ENCODE data around the gene CHKB.

CHKB gene

DNA sequence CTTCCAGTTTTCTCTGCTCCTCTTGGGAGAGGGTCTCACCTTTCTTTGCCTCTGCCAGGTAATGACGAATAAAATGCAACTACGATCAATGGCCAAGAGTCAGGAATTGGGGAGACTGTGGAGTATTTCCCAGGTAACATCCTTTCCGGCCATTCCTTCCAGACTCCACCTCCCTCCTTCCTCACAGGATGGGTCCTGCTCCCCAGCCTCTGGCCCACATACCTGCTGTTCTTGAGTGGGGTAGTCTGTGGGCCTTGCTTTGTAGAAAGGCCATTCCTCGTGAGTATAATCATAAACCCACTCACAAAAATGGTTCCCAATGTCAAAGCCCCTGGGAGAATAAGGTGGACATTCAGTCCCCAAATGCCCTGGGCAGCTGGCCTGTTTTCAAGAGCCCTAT is 2.9 kb downstream of the CHKB start:
- H3K27me3 Mint-ChIP-seq = no peaks in the 10 kb centered on the region
- H3K36me3 Mint-ChIP-seq (ENCODE audit: insufficient read depth) = peaks cover 26% of the 10 kb centered on the region
- H3K4me1 Mint-ChIP-seq (ENCODE audit: low read depth in 2 of 2) = peaks cover 5 to 15% of the 10 kb centered on the region in 2 donors
- ATAC-seq (replicated peaks) (no peak), DNase-seq (no peak)
- H3K27ac Mint-ChIP-seq = peak overlapping the region in 1 of 2 donors; percentile 69
- H3K9me3 Mint-ChIP-seq = no peaks in the 10 kb centered on the region
- H3K4me3 Mint-ChIP-seq = no peak overlapping the region

DNA sequence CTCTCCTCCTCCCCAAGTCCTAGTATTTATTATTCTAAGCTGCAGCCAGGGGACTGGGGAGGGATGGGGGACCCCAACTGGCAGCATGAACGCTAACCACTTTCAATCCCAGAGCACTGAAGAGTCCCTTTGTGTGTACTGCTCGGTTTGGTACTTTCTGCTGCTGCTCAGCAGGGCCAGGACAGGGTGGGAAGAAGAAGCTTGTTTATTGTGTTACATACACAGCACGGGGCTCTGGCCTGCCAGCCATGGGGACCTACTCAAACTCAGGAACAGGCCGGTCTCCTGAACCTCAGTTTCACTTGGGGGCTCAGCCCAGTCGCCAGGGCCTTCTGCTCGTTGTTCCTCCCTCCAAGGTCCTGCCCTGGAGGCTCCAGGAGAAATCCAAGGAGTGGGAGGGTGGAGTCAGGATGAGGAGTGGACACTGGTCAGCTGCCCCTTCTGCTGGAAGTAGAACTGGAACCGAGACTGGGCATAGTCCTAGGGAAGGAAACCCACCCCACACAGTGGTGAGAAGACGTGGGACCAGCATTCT is 3.8 kb downstream of the CHKB start:
- no peak for ATAC-seq (replicated peaks)
- Mint-ChIP-seq H3K4me3 (no peak overlapping the region), H3K36me3 (ENCODE audit: insufficient read depth) (peaks cover 26% of the 10 kb centered on the region), H3K27me3 (no peaks in the 10 kb centered on the region), H3K4me1 (ENCODE audit: low read depth in 2 of 2) (peaks cover 5 to 15% of the 10 kb centered on the region in 2 donors), H3K9me3 (no peaks in the 10 kb centered on the region), H3K27ac (no peak overlapping the region)
- DNase-seq = no peak

DNA sequence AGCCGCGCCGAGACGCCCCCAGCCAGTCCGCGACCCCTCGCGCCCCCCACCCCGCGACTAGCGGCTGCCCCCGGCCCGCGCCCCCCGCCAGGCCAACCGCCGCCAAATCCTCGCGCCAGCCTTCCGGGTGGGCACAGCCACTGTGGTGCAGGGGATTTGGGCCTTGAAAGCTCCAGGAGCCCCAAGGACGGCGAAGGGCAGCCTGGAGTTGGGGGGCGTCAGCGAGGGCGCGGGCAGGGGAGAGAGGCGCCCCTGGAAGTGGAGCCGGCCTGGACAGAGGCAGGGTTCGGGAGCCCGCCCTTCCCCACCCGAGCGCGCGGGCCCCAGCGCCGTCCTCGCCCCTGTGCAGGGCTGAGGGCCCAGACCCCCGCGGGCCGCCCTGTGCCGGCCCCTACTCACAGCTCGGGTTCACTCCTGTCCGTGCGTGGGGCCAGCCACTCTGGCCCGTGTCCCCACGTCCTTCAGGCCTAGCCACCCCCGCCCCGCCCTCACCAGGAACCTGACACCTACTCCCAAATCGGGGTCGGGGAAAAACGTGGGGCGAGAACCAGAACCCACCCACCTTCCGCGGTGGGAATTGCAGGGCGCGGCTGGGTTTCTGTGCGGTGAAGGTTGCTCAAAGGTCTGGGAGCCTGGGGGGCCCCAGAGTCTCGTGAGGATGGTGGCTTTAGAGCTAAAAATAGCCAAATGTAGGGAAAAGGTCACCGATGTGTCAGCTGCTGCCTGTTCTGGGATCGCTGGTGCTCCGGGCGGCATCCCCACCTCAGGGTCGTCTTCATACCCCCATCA is 4.5 kb downstream of the CHKB start, which contains the start of gene CPT1B:
CPT1B (minus strand) TSS at position 441 of the 789 bp plus-strand sequence. CDS start 512 bp downstream, outside the sequence.
- Mint-ChIP-seq H3K4me1 (ENCODE audit: low read depth in 2 of 2) (peaks cover 0 to 9% of the 10 kb centered on the region in 2 donors), H3K27ac (no peak within 1 kb of the TSS), H3K4me3 (no peak within 1 kb of the TSS), H3K9me3 (no peaks in the 10 kb centered on the region), H3K36me3 (ENCODE audit: insufficient read depth) (peaks cover 21% of the 10 kb centered on the region), H3K27me3 (no peaks in the 10 kb centered on the region)
- DNase-seq (no peak), ATAC-seq (replicated peaks) (no peak)

DNA sequence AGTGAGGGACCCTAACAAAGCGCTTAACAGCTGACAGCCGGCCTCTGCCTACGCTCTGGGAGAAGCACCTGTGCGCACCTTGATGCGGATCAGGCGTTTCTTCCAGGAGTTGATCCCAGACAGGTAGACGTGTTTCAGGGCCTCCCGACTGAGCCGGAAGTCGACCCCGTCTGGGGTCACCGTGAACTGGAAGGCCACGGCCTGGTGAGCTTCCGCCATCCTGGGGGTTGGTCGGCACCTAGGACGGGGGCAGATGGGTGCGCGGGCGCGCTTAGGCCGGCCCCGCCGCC is 5.0 kb downstream of the CHKB start:
- Mint-ChIP-seq H3K36me3 (ENCODE audit: insufficient read depth) (peaks cover 16% of the 10 kb centered on the region), H3K27me3 (no peaks in the 10 kb centered on the region), H3K9me3 (no peaks in the 10 kb centered on the region), H3K4me3 (no peak overlapping the region), H3K4me1 (ENCODE audit: low read depth in 2 of 2) (peaks cover 3 to 9% of the 10 kb centered on the region in 2 donors), H3K27ac (no peak overlapping the region)
- ATAC-seq (replicated peaks) = no peak
- DNase-seq = no peak

DNA sequence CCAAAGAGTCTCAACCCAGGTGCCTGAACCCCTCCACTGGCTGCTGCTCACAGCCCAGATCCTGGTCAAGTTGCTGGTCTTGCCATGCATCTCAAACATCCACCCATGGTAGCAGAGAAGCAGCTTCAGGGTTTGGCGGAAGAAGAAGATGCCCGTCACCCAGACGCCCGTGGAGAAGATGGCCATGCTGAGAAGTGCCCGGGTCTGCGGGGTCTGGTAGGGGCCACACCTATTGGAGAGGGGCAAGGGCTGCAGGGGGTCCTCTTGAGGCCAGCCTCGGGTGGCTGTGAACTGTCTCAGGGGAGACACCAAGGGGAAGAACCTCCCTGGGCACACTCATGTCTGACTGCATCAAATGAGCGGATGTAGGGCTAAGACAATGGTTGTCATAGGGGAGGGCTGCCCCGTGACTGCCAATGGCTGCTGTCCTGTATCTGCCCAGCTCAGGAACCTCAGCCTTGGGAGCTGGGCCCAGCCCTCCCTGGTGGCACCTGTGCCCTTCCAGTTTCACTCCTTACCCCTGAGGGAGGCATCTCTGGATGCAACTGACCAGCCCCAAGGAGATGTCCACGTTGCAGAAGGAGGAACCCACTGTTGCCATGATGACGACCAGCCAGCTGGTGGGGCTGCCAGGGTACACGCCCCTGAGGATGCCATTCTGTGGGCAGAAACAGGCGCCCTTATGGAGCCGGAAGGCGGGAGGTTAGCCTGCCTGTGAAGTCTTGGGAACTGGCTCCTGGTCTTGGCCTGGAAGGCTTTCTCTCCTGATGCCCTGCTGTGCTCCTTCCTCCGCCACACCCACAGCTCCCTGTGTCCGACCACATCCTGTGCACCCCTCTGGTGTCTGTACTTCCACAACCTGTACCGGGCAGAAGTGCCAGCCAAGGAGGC is 5.6 kb downstream of the CHKB start:
- Mint-ChIP-seq H3K27me3 (no peaks in the 10 kb centered on the region), H3K4me3 (no peak overlapping the region), H3K9me3 (no peaks in the 10 kb centered on the region), H3K4me1 (ENCODE audit: low read depth in 2 of 2) (peaks cover 4 to 9% of the 10 kb centered on the region in 2 donors), H3K27ac (no peak overlapping the region), H3K36me3 (ENCODE audit: insufficient read depth) (peaks cover 16% of the 10 kb centered on the region)
- DNase-seq (no peak), ATAC-seq (replicated peaks) (no peak)

DNA sequence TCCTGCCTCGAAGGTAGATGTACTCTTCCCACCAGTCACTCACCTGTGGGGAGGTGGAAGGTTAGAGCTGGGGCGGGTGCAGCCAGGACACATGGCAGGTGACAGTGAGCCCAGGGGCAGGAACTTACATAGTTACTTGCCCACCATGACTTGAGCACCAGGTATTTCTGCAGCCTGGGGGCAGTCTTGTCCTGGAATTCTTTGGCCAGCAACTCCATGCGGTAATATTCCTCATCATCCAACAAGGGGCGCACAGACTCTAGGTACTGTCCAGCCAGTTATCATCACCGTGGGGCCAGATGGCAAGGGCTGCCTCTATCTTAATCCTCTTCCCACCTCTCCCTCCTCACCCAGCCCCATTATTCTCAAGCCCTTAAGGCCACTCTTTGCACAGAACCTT is 6.6 kb downstream of the CHKB start:
- Mint-ChIP-seq H3K4me1 (ENCODE audit: low read depth in 2 of 2) (peaks cover 4% of the 10 kb centered on the region in 2 donors), H3K36me3 (ENCODE audit: insufficient read depth) (peaks cover 16% of the 10 kb centered on the region), H3K4me3 (no peak overlapping the region), H3K9me3 (no peaks in the 10 kb centered on the region), H3K27ac (no peak overlapping the region), H3K27me3 (no peaks in the 10 kb centered on the region)
- ATAC-seq (replicated peaks) (no peak), DNase-seq (no peak)

DNA sequence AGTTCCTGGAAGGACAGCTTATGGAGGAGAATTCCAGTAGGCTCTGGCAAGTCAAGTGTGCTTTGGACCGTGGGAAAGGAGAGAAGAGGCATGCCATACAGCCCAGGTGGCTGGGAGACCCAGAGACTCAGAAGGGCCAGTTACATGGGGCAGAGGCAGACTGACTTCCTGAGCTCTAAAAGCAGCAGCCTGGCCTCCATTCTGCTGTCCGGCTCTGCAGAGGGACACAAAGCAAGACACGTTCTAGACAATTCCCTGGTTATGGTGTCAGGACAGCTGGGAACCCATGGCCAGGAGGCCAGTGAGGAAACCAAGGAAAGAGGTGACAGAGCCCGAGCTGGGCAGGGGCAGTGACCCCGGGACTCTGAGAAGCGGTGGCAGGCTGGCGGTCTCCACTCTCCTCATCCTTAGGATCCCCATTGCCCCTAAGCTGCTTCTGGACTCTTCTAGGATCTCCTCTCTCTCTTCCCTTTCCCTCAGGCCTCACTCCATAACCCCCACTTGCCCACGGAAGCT is 7.2 kb downstream of the CHKB start:
- Mint-ChIP-seq H3K27ac (no peak overlapping the region), H3K27me3 (no peaks in the 10 kb centered on the region), H3K4me3 (no peak overlapping the region), H3K9me3 (no peaks in the 10 kb centered on the region), H3K36me3 (ENCODE audit: insufficient read depth) (peaks cover 17% of the 10 kb centered on the region), H3K4me1 (ENCODE audit: low read depth in 2 of 2) (peaks cover 4% of the 10 kb centered on the region in 2 donors)
- DNase-seq = no peak
- ATAC-seq (replicated peaks) = no peak

DNA sequence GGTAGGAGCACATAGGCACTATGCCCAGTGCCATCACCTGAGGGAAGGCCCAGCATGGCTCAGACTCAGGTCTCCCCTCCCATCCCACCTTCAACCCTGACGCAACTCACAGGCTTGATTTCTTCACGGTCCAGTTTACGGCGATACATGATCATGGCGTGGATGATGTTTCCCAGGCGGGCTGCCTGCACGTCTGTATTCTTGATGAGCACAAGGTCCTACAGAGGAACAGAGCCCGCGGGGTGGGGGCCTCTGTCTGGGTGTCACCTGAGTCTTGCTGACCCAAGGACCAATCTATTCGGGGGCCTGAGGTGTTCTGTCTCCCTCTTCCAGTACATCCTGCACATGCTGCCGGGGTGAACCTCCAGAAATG is 8.3 kb downstream of the CHKB start:
- peaks cover 3 to 4% of the 10 kb centered on the region in 2 donors for H3K4me1 Mint-ChIP-seq (ENCODE audit: low read depth in 2 of 2)

DNA sequence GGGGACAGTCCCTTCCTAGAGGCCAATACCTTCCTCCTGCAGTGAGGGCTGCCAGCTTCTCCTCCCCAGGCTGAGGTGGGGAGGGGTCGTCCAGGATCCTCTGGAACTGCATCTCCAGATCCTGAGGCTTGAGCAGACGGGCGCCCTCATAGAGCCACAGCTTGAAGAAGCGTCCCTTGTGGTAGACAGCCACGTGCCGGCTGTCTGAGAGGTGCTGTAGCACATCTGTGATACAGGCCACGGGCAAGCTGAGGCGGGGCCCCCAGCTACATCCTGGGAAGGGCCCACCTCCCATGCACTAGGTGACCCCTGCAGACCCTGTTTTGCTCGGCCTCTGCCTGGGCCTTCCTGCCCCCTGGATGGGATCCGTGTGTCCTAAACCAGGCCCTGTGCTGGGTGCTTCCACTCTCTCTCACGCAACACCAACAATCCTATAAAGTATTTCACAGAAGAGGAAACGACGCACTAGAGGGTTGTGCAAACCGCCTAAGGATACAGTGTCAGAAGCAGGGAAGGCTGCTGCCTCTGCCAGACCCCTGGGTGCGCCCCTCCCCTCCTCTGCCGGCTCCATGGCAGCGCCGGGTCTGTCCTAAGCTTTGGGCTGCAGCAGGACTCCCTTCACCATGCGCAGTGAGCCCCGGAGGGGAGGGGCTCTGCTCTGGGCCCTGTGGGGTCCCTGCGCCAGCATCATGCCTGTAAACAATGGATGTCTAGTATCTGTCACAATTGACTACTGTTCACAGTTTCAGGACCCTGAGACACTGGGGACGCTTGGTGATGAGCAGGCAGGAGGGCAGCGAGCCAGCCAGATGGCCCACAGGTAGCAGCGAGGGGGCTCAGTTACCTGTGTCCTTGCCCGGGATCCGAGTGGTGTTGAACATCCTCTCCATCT is 8.9 kb downstream of the CHKB start:
- Mint-ChIP-seq H3K4me1 (ENCODE audit: low read depth in 2 of 2) (peaks cover 3 to 4% of the 10 kb centered on the region in 2 donors), H3K4me3 (no peak overlapping the region), H3K27me3 (no peaks in the 10 kb centered on the region), H3K36me3 (ENCODE audit: insufficient read depth) (peaks cover 28% of the 10 kb centered on the region), H3K9me3 (no peaks in the 10 kb centered on the region), H3K27ac (no peak overlapping the region)
- DNase-seq (no peak), ATAC-seq (replicated peaks) (no peak)

More for the DNA sequence above, 8.3 kb downstream of the CHKB start:
- H3K4me3 Mint-ChIP-seq = no peak overlapping the region
- DNase-seq (no peak), ATAC-seq (replicated peaks) (no peak)
- H3K36me3 Mint-ChIP-seq (ENCODE audit: insufficient read depth) = peaks cover 24% of the 10 kb centered on the region
- H3K9me3 Mint-ChIP-seq = no peaks in the 10 kb centered on the region
- no peaks in the 10 kb centered on the region for H3K27me3 Mint-ChIP-seq
- no peak overlapping the region for H3K27ac Mint-ChIP-seq

DNA sequence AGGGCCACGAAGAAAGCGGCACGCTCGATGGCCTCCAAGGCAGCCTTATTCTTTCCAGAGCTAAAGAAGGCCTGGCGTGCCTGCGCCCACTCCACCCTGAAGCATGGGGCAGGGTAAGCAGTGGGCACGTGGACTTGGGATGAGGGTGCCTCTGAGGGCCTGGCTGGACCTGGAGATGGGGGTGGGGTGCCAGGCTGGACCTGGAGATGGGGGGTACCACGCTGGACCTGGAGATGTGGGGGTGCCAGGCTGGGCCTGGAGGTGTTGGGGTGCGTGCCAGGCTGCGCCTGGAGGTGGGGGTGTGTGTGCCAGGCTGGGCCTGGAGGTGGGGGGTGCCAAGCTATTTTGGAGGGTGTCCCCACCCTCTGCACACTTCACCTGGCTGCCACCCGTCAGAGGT is 9.7 kb downstream of the CHKB start:
- no peaks in the 10 kb centered on the region for H3K9me3 Mint-ChIP-seq

DNA sequence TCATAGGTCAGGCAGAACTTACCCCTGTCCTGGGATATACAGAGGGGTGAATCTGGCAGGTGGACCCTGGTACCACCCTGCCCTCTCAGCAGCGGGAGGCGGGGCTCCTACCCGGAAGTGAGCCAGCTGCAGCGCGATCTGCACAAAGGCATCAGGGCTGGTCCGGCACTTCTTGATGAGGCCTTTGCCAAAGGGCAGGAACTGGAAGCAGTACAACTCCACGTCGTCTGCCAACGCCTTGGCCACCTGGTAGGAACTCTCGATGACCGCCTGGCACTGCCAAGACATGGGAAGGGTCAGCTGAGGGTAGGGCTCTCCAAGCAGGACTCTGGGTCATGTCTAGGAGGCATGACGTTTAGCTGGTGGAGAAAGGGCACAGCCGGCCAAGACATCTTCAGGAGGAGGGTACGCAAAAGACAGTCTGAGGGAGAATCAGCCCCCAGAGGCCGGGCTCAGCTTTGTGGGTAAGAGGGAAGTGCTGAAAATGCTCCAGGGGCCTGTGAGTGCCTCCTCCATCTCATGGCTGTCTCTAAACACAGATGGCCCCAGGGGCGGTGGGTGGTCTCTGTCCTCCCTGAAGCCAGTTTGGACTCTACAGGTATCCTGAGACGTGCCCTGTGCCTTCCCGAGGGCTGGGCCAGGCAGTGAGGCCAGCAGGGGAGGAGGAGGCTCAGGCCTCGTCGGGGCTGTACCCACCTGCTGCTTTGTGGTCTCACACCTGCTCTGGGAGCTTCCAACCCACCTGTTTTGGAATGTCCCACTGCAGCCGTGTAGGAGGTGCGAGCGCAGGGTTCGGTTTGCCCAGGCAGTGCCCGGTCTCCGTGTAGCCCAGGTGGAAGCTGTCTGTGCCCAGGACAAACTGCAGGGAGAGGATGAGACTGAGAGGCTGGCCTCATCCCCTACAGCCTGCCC is 11.1 kb downstream of the CHKB start:
- Mint-ChIP-seq H3K4me1 (ENCODE audit: low read depth in 2 of 2) (peaks cover 0 to 4% of the 10 kb centered on the region in 2 donors), H3K27me3 (no peaks in the 10 kb centered on the region), H3K27ac (no peak overlapping the region), H3K9me3 (no peaks in the 10 kb centered on the region), H3K36me3 (ENCODE audit: insufficient read depth) (peaks cover 30% of the 10 kb centered on the region), H3K4me3 (no peak overlapping the region)
- DNase-seq (no peak), ATAC-seq (replicated peaks) (no peak)

More for the DNA sequence above, 9.7 kb downstream of the CHKB start:
- DNase-seq (no peak), ATAC-seq (replicated peaks) (no peak)
- Mint-ChIP-seq H3K27ac (peak overlapping the region in 1 of 2 donors; percentile 67), H3K4me1 (ENCODE audit: low read depth in 2 of 2) (peaks cover 3 to 4% of the 10 kb centered on the region in 2 donors), H3K4me3 (no peak overlapping the region), H3K36me3 (ENCODE audit: insufficient read depth) (peaks cover 28% of the 10 kb centered on the region), H3K27me3 (no peaks in the 10 kb centered on the region)

DNA sequence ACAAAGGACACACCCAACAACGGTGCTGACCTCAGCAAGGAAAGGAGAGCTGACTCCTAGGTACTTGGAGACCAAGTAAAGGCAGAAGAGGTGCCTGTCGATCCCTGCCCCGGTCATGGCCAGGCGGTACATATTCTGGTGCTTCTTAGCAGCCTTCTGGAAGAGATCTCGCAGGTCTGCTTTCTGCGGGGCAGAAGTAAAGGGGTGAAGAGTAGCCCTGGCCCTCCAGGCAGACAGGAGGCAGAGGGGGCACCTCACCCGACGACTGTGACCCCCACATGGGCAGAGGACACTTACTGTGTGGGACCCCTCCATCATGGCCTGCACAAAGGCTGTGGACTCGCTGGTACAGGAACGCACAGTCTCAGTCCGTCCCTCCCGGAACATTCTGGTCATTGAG is 11.8 kb downstream of the CHKB start:
- H3K4me1 Mint-ChIP-seq (ENCODE audit: low read depth in 2 of 2) = peaks cover 0 to 4% of the 10 kb centered on the region in 2 donors
- ATAC-seq (replicated peaks) = no peak

More for the DNA sequence above, 11.8 kb downstream of the CHKB start:
- no peak overlapping the region for H3K27ac Mint-ChIP-seq
- peaks cover 24% of the 10 kb centered on the region for H3K36me3 Mint-ChIP-seq (ENCODE audit: insufficient read depth)
- H3K4me3 Mint-ChIP-seq = no peak overlapping the region
- no peaks in the 10 kb centered on the region for H3K9me3 Mint-ChIP-seq
- H3K27me3 Mint-ChIP-seq = no peaks in the 10 kb centered on the region
- DNase-seq = no peak
